Esophagus squamous epithelium (tissue), 5 donors: ENCODE measurements around the gene PTPRN2. TPM values are rescaled to one million over a fixed set of nuclear protein-coding genes. Genes with fewer than 3 reads are reported as not detected.

ENCODE experiments used
- DNase-seq: peaks from one replicate; lab custom pipeline; 2025; lab: John Stamatoyannopoulos, UW
- H3K27ac ChIP-seq, 4 donors: fragments of 200-600 bp; sonication (generic); one replicate each; pipeline ENCODE4 v1.5.1; 2016 to 2019; ENCODE audit warnings: mild to moderate bottlenecking in 1 of 4
- H3K27me3 ChIP-seq, 4 donors: fragments of 200-600 bp; sonication (generic); 1 replicate in 3 of 4; 2 replicates in 1 of 4; pipeline versions ENCODE4 v1.5.1 to v1.6.0; 2017 to 2021; ENCODE audit warnings: antibody characterized with exemption in 1 of 4
- H3K36me3 ChIP-seq, 3 donors: fragments of 200-600 bp; sonication (generic); one replicate each; pipeline ENCODE4 v1.5.1; 2016 to 2019
- H3K4me1 ChIP-seq, 3 donors: fragments of 200-600 bp; sonication (generic); one replicate each; pipeline ENCODE4 v1.5.1; 2017 to 2019
- H3K4me3 ChIP-seq, 4 donors: fragments of 200-600 bp; sonication (generic); 1 replicate in 3 of 4; 2 replicates in 1 of 4; pipeline ENCODE4 v1.5.1; 2016 to 2019; ENCODE audit warnings: mild to moderate bottlenecking in 2 of 4, moderate library complexity in 1 of 4
- H3K9me3 ChIP-seq, 3 donors: fragments of 200-600 bp; sonication (generic); one replicate each; pipeline ENCODE4 v1.5.1; 2016 to 2019
- POLR2A ChIP-seq, 4 donors: fragments of 450-650 bp; IDR thresholded peaks; one replicate each; pipeline ENCODE4 v1.6.1; 2017; ENCODE audit warnings: antibody characterized with exemption in 4 of 4, mild to moderate bottlenecking in 4 of 4, moderate library complexity in 3 of 4
- WGBS, 2 donors: methylation state at CpG; one replicate each; pipeline ENCODE4 v1.1.5; 2018; 5-methylcytosine and 5-hydroxymethylcytosine counted together
- intact Hi-C: fragments of 100-400 bp; cut with DNase I; formaldehyde crosslinking; loops from one replicate; pipeline ENCODE4 v1.15.0; 2022
- total RNA-seq, 4 donors: library from RNA; depleted of rRNA; stranded (reverse); fragments of >200 nt; gene quantifications; one replicate each; pipeline ENCODE4 v1.1.0, GENCODE V29; 2016
- TF ChIP-seq, protein P1 (sequence below), 6 experiments: fragments of 450-650 bp in 4 of 6; fragments of 200-600 bp in 2 of 6; sonication (generic) in 2 of 6; IDR thresholded peaks; one replicate each; pipeline ENCODE4 v1.5.1; 2016 to 2019; ENCODE audit warnings: antibody characterized with exemption in 6 of 6, mild to moderate bottlenecking in 4 of 6, moderate library complexity in 4 of 6
- donor health status: DM: yes; HTN: yes; CAD: no.

Gene PTPRN2
- total RNA-seq, 4 donors from 2014 or later = 0.38 to 2.7 (median 1.0) TPM

DNA sequence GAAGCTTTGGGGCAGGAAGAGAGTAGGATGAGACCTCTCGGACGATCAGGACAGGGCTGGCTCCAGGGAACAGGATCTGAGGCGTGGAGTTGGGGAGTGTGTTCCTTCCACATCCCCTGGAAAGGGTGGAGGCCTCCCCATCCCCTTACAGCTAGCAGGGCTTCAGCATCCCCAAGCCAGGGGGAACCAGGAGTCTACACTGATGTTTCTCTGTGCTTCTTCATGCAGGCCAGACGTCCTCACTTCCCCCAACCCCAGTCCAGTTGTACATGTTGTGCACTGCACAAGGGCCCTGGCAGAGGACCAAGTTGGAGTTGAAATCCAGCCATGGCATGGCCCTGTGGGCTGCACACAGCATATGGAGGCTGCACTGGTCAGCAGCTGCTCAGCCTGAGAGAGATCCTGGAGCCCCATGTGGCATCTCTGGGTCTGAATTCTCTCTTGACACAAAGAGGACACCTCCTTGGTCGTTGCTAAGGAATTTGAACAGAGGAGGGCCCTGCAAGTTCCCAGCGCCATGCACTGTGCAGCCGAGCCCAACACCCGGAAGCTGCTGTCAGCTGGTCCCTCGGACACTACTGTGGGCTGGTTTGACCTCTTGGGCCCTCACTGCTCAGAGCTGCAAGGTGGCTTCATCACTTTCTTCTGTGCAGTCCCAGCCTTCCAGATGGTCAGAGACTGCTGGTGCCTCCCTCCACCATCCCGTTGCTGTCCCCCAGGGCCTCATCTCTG is 1069.7 kb downstream of the PTPRN2 start:
- 57 to 65% methylated on average over 1 to 9 of the region's 10 CpGs for WGBS, 2 donors
- Histone ChIP-seq H3K27me3 (peaks cover 0 to 54% (median 0%) of the 10 kb centered on the region in 4 donors), H3K4me1 (no peaks in the 10 kb centered on the region), H3K36me3 (no peaks in the 10 kb centered on the region), H3K4me3 (no peak overlapping the region), H3K27ac (no peak overlapping the region), H3K9me3 (no peaks in the 10 kb centered on the region)
- intact Hi-C loops = no loop called here
- DNase-seq = no peak
- TF ChIP-seq POLR2A (IDR thresholded peaks at IDR 0.05) = no peak
- TF ChIP-seq, protein P1, sequence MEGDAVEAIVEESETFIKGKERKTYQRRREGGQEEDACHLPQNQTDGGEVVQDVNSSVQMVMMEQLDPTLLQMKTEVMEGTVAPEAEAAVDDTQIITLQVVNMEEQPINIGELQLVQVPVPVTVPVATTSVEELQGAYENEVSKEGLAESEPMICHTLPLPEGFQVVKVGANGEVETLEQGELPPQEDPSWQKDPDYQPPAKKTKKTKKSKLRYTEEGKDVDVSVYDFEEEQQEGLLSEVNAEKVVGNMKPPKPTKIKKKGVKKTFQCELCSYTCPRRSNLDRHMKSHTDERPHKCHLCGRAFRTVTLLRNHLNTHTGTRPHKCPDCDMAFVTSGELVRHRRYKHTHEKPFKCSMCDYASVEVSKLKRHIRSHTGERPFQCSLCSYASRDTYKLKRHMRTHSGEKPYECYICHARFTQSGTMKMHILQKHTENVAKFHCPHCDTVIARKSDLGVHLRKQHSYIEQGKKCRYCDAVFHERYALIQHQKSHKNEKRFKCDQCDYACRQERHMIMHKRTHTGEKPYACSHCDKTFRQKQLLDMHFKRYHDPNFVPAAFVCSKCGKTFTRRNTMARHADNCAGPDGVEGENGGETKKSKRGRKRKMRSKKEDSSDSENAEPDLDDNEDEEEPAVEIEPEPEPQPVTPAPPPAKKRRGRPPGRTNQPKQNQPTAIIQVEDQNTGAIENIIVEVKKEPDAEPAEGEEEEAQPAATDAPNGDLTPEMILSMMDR (IDR thresholded peaks at IDR 0.05) = no peak

DNA sequence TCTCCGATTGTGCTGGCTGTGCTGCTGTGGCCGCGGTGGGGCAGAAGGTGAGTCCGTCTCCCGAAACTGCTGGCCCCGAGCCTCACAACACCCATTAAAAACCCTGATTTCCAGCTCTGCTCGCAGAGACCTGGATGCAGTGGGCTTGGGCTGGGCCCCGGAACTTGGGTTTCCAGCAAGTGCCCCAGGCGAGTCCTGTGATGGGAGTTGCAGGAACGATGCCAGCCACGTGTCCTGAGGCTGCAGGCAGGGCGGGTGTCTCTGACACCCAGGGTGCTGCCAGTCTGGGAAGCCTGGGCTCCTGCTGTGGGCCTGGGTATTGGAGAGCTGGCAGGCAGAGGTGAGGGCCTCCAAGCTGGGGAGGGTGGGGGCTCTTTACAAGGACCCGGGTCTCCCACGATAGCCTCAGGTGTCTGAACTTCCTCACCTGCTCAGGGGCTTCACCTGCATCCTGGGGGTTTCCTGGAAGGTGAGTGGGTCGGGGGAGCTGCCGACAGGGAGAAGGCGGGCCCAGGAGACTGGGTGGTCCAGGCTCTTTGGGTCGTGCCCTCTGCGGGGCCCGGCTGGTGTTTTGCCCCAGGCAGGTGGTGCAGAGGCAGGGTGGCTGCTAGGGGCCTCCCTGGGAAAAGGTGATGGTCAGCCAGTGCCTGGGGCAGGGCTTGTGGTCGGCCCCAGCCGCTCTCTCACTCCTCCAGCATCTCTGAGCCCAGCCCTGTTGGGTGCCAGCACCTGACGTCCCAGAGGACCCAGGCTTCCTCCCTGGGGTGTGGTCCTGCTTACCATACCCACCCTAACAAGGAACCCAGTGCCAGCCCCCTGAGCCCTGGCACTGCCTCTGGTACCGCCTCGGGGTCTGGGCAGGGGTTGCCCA is 1070.5 kb downstream of the PTPRN2 start:
- DNase-seq = no peak
- H3K36me3 ChIP-seq = no peaks in the 10 kb centered on the region
- no peaks in the 10 kb centered on the region for H3K9me3 ChIP-seq
- intact Hi-C loops = no loop called here
- H3K4me3 ChIP-seq = no peak overlapping the region
- no peak overlapping the region for H3K27ac ChIP-seq
- peaks cover 0 to 54% (median 0%) of the 10 kb centered on the region in 4 donors for H3K27me3 ChIP-seq
- WGBS, 2 donors = 56 to 70% methylated on average over 3 to 11 of the region's 25 CpGs
- TF ChIP-seq, protein P1 (IDR thresholded peaks at IDR 0.05) = no peak
- TF ChIP-seq POLR2A (IDR thresholded peaks at IDR 0.05) = no peak
- H3K4me1 ChIP-seq = no peaks in the 10 kb centered on the region

DNA sequence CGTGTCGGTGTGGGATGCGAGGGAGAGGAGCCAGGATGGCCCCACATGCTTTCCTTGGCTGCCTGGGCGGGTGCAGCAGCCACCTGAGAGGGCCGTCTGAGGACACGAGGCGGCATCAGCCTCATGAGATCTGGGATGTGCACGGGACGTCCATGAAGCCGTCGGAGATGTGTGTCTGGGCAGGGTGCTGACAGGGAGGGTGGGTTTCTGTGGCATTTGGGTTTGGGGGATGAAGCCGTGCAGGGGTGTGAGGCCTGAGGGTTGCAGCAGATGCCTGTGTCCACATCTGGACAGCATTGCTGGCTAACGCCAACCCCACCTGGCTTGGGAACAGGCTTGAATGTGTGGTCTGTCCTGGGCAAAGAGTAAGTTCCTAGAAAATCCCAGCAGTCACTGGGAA is 1071.3 kb downstream of the PTPRN2 start:
- Histone ChIP-seq H3K27me3 (peaks cover 0 to 53% (median 0%) of the 10 kb centered on the region in 4 donors), H3K4me3 (no peak overlapping the region), H3K4me1 (no peaks in the 10 kb centered on the region), H3K27ac (no peak overlapping the region), H3K36me3 (no peaks in the 10 kb centered on the region), H3K9me3 (no peaks in the 10 kb centered on the region)
- 70 to 79% methylated on average over 8 to 10 of the region's 13 CpGs for WGBS, 2 donors
- intact Hi-C loops = no loop called here
- TF ChIP-seq POLR2A (IDR thresholded peaks at IDR 0.05) = no peak
- TF ChIP-seq, protein P1 (IDR thresholded peaks at IDR 0.05) = no peak
- no peak for DNase-seq

DNA sequence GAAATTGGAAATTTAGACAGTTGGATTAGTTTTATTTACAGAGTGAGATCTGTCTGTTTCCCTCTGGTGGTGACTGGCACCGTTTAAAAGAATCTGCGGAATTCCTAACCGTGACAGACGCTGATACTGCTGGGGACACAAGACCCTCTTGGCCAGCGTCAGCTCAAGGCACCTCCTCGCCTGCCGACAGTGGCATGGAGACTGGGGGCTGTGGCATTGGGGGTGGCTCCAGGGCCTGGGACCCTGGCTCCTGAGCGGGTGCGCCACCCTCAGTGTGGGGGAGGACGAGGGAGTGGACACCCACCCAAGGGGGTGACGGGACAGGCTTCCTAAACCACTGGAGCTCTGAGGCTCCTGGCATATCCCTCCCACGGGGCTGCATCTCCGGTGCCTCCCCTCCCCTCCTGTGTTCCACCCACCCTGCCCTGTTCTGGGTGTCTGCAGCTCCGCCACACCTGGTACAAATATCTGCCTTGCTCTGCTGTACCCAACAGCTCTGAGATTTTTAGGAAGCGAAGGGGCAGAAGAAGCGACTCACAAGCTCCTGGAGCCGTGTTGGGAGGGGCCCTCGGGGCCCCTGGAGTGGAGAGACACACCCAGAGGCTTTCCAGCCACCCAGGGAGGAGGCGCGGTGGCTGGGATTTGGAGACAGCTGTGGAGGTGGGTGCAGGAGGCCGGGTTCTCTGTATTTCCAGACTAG is 1072.1 kb downstream of the PTPRN2 start:
- Histone ChIP-seq H3K4me3 (no peak overlapping the region), H3K36me3 (no peaks in the 10 kb centered on the region), H3K27ac (no peak overlapping the region), H3K4me1 (no peaks in the 10 kb centered on the region), H3K9me3 (no peaks in the 10 kb centered on the region), H3K27me3 (peaks cover 0 to 50% (median 0%) of the 10 kb centered on the region in 4 donors)
- WGBS, 2 donors = 39 to 47% methylated on average over 10 to 13 of the region's 21 CpGs
- no peak for DNase-seq
- TF ChIP-seq, protein P1 (IDR thresholded peaks at IDR 0.05) = no peak
- TF ChIP-seq POLR2A (IDR thresholded peaks at IDR 0.05) = no peak
- intact Hi-C loops = no loop called here
